ENCODE data around the gene TANGO6.

The TANGO6 gene

DNA sequence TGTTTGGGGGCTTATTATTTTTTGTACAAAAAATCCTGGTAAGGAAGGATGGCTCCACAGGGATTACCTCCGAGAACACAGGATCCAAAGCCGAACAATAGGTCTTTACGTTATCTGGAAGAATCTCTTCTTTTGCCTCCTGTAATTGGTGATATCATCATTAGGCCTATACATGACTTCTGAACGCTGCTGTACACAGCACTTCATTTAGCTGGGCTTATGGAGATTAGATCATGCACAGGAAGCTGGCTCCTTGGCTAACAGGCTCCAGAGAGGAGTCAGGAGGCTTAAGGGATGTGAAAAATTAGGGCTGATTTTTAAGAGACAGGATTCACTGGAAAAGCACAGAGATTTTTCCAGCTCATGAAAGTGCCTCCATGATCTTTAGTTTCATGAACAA is 54.7 kb downstream of the TANGO6 start:
- H3K9me3 ChIP-seq: no peaks in the 10 kb centered on the region
- TF ChIP-seq, protein P1, sequence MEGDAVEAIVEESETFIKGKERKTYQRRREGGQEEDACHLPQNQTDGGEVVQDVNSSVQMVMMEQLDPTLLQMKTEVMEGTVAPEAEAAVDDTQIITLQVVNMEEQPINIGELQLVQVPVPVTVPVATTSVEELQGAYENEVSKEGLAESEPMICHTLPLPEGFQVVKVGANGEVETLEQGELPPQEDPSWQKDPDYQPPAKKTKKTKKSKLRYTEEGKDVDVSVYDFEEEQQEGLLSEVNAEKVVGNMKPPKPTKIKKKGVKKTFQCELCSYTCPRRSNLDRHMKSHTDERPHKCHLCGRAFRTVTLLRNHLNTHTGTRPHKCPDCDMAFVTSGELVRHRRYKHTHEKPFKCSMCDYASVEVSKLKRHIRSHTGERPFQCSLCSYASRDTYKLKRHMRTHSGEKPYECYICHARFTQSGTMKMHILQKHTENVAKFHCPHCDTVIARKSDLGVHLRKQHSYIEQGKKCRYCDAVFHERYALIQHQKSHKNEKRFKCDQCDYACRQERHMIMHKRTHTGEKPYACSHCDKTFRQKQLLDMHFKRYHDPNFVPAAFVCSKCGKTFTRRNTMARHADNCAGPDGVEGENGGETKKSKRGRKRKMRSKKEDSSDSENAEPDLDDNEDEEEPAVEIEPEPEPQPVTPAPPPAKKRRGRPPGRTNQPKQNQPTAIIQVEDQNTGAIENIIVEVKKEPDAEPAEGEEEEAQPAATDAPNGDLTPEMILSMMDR (IDR thresholded peaks at IDR 0.05; ENCODE audit: low read depth, low read length): no peak
- DNase-seq: peak; percentile 11
- H3K27me3 ChIP-seq: no peaks in the 10 kb centered on the region
- H3K4me1 ChIP-seq: peaks cover 3% of the 10 kb centered on the region; the same call in 1 of the 2 replicates
- H3K36me3 ChIP-seq: no peaks in the 10 kb centered on the region
- no peak overlapping the region for H3K4me3 ChIP-seq (ENCODE audit: low read depth, low read length)

DNA sequence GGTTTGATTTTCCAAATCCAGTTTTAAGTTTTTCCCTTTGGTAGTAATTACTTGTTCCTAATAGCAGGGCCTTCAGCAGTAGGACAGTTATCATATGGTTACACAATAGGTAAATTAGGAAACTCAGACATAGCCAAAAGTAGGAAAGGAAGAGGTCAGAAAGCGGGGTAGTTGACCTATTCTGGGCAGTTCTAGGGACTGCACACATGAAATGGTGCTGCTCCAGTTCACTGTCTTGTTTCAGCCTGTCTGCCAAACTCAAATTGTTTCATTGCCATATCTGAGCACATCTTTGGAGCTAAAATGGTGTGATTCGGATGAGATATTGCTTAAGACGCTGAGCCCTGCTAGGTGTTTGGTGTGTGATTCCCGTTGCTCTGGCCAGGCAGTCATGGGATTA is 56.7 kb downstream of the TANGO6 start:
- DNase-seq: no peak
- TF ChIP-seq, protein P1 (IDR thresholded peaks at IDR 0.05; ENCODE audit: low read depth, low read length): no peak
- Histone ChIP-seq H3K27me3 (no peaks in the 10 kb centered on the region), H3K4me3 (ENCODE audit: low read depth, low read length) (no peak overlapping the region), H3K4me1 (peaks cover 3% of the 10 kb centered on the region; the same call in 1 of the 2 replicates), H3K9me3 (no peaks in the 10 kb centered on the region), H3K36me3 (no peaks in the 10 kb centered on the region)

DNA sequence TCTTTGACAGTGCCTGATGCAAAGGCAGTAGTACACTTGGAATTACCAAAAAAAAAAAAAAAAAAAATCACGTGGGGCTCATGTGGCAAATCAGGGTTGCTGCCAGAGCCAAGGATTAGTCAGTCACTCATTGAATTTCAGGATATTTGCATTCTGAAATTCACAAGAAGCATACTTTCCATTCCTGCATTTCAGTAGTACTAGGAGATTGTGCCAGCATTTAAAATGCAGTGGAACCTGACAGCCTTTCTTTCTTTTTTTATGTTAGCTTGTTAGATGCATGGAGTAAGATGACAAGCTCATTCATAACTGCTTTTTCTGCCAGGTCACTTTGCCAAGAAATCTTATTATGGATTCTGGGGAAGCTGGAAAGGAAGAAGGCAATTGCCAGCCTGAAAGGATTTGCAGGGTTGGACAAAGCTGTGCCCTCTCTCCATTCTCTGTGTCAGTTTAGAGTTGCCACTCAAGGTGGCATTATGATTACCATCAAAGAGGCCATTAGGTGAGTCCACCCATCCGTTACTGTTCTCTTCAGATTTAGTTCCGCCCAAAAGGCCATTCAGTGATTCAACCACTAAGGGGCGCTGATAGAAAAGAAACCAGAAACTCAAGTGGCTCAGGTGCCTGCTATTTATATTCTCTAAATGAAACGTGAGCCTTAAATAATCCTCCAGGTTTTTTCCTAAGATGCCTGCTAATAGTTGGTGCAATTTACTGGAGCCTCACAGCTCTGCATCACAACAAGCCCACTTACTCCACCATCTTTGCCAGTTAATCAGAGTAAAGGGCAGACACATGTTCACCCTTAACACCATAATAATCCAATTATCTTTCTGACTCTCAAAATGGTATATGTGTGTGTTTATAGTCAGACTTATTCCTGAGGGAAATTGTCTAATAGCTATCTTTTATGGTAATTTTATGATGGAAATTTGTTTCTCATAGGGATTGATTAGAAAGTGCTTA is 59.0 kb downstream of the TANGO6 start:
- Histone ChIP-seq H3K36me3 (no peaks in the 10 kb centered on the region), H3K4me1 (peaks cover 3% of the 10 kb centered on the region; the same call in 1 of the 2 replicates), H3K9me3 (no peaks in the 10 kb centered on the region), H3K4me3 (ENCODE audit: low read depth, low read length) (no peak overlapping the region), H3K27me3 (no peaks in the 10 kb centered on the region)
- TF ChIP-seq, protein P1 (IDR thresholded peaks at IDR 0.05; ENCODE audit: low read depth, low read length): peak; percentile 83
- DNase-seq: peak; percentile 34

DNA sequence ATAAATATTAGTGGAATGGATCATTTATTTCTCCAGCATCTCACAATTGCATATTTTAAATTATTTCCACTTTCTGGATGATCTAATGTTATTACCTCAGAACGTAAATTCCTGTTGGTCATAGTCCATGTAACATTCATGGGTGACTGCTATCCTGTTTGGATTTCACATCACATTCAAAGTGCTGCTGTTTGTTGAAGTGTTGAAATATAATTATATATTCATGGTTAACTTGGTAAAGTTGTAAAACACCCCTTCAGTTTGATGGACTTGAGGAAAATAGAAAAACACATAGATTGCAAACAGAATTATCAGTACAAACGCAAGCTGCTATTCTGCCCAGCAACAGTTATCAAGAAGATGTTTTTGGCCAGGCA is 59.6 kb downstream of the TANGO6 start:
- Histone ChIP-seq H3K4me1 (peaks cover 3% of the 10 kb centered on the region; the same call in 1 of the 2 replicates), H3K4me3 (ENCODE audit: low read depth, low read length) (no peak overlapping the region), H3K9me3 (no peaks in the 10 kb centered on the region), H3K27me3 (no peaks in the 10 kb centered on the region), H3K36me3 (no peaks in the 10 kb centered on the region)
- DNase-seq: no peak
- TF ChIP-seq, protein P1 (IDR thresholded peaks at IDR 0.05; ENCODE audit: low read depth, low read length): no peak

DNA sequence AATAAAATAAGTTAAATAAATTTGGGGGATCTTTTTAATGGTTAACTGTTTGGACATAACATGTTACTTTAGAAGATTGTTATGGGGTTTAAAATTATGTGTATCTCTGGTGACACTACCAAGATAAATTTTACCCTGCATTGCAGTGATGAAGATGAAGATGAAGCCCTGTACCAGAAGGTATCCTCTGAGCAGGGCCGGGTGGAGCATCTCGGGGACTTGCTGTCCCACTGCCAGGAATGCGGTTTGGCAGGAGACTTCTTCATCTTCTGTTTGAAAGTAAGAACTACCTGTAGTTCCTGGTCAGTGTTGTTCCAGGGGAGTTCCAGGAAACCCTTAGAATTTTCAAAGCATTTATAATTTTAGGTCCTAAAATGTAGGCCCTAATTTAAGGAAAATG is 64.0 kb downstream of the TANGO6 start:
- H3K9me3 ChIP-seq: no peaks in the 10 kb centered on the region
- DNase-seq: no peak
- no peak overlapping the region for H3K4me3 ChIP-seq (ENCODE audit: low read depth, low read length)
- H3K36me3 ChIP-seq: no peaks in the 10 kb centered on the region
- no peaks in the 10 kb centered on the region for H3K27me3 ChIP-seq
- peaks cover under 1% of the 10 kb centered on the region; the same call in 1 of the 2 replicates for H3K4me1 ChIP-seq
- TF ChIP-seq, protein P1 (IDR thresholded peaks at IDR 0.05; ENCODE audit: low read depth, low read length): no peak

DNA sequence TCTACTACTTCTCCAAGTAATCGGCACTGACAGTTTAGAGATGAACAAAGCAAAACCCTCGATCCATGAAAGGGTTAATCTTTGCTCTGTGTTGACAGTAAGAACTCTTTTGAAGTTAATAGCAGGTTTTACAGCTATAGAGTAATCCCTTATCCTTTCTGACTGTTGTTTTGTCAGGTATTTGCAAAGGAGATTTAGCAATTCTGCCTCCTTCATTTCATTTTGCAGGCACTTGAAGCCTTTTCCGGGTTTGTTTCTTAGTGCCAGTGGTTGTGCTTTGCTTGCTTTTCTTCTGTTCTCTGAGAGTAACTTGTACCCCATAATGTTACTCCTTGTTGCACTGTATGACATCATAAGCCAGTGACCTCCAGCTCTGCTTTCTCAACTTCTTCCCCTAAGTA is 64.5 kb downstream of the TANGO6 start:
- Histone ChIP-seq H3K4me1 (no peaks in the 10 kb centered on the region), H3K27me3 (no peaks in the 10 kb centered on the region), H3K9me3 (no peaks in the 10 kb centered on the region), H3K4me3 (ENCODE audit: low read depth, low read length) (no peak overlapping the region), H3K36me3 (no peaks in the 10 kb centered on the region)
- DNase-seq: no peak
- TF ChIP-seq, protein P1 (IDR thresholded peaks at IDR 0.05; ENCODE audit: low read depth, low read length): no peak

Measured in BE2C (cell line).